Right lobe of liver (tissue), 4 donors: ENCODE data around the gene CASP8.

Experiments
- CTCF ChIP-seq, 4 donors: fragments of 200-600 bp in 3 of 4; fragments of 450-650 bp in 1 of 4; IDR thresholded peaks; one replicate each; pipeline versions ENCODE4 v1.5.1 to v1.8.0; 2016 to 2022; ENCODE audit warnings: antibody characterized with exemption in 4 of 4, mild to moderate bottlenecking in 2 of 4
- POLR2A ChIP-seq: fragments of 450-650 bp; IDR thresholded peaks from one replicate; pipeline ENCODE4 v1.6.1; 2017; ENCODE audit warnings: antibody characterized with exemption, mild to moderate bottlenecking
- donor health status: DM: no; HTN: no; CAD: no.
- donor health status: DM: no; HTN: no; CAD: no.
- donor health status: DM: no; HTN: yes; CAD: no.

GRCh38 chr2:201308914-201309313 is 48.6 kb downstream of the CASP8 start:
- no peak for TF ChIP-seq POLR2A
- TF ChIP-seq CTCF (IDR thresholded peaks at IDR 0.05), result no peak
